A549 (cell line): ENCODE measurements around the gene SLC12A2. TPM values are rescaled to one million over a fixed set of nuclear protein-coding genes. Genes with fewer than 3 reads are reported as not detected.

ENCODE experiments used
- ATAC-seq, 2 experiments: fragments of 200-7000 bp in 1 of 2; fragments of >200 bp in 1 of 2; cut with Nextera tagmentation in 1 of 2; cut with Tn5 transposase in 1 of 2; 3 replicates each; pipeline versions ENCODE4 v1.8.0 to v1.9.1; 2018 to 2020; ENCODE audit warnings: mild to moderate bottlenecking in 1 of 2, moderate library complexity in 1 of 2
- CTCF ChIA-PET: fragments of 300-600 bp; sonication (Branson Sonifier 250); formaldehyde crosslinking; extraction: SDS; loops from one replicate; lab custom pipeline; 2021; ENCODE audit warnings: antibody characterized with exemption, inconsistent platforms; lab: Yijun Ruan, JAX
- POLR2A ChIA-PET: fragments of 350-600 bp; formaldehyde crosslinking; extraction: SDS; loops from one replicate; lab custom pipeline; 2021; ENCODE audit warnings: antibody characterized with exemption, inconsistent platforms; lab: Yijun Ruan, JAX
- DNase-seq, 2 experiments: peaks; one replicate each; pipeline versions ENCODE4 v3.0.0 to v3.0.0-alpha.2; 2011 to 2016; ENCODE audit warnings: low read depth in 1 of 2, low spot score in 1 of 2
- FAIRE-seq: peaks from 2 replicates; lab custom pipeline; 2011; peaks lifted over from hg19 to GRCh38; lab: Jason Lieb, UNC
- H3K27ac ChIP-seq, 2 experiments: fragments of >200 bp; sonication (Bioruptor Twin); formaldehyde crosslinking; 3 replicates each; pipeline ENCODE4 v1.5.1; 2016 to 2017
- H3K4me1 ChIP-seq: fragments of >200 bp; sonication (Bioruptor Twin); formaldehyde crosslinking; 3 replicates; pipeline ENCODE4 v1.6.1; 2016
- H3K4me2 ChIP-seq: fragments of >200 bp; sonication (Bioruptor Twin); formaldehyde crosslinking; 3 replicates; pipeline ENCODE4 v1.6.1; 2016
- H3K4me3 ChIP-seq: fragments of >200 bp; sonication (Bioruptor Twin); formaldehyde crosslinking; 3 replicates; pipeline ENCODE4 v1.5.1; 2016
- H3K9me3 ChIP-seq: fragments of >200 bp; sonication (Bioruptor Twin); formaldehyde crosslinking; 3 replicates; pipeline ENCODE4 v1.6.1; 2016
- BCL3 ChIP-seq: fragments of >200 bp; sonication (Bioruptor Twin); formaldehyde crosslinking; IDR thresholded peaks from 3 replicates; pipeline ENCODE4 v1.6.1; 2016
- CHD4 ChIP-seq: fragments of 200-600 bp; sonication (generic); IDR thresholded peaks from 2 replicates; pipeline ENCODE4 v1.6.1; 2016; ENCODE audit warnings: antibody characterized with exemption, mild to moderate bottlenecking, borderline replicate concordance
- EP300 ChIP-seq, 2 experiments: fragments of >200 bp; sonication (Bioruptor Twin); formaldehyde crosslinking; IDR thresholded peaks; 2 replicates in 1 of 2; 3 replicates in 1 of 2; pipeline ENCODE4 v1.6.1; 2016 to 2017
- ESRRA ChIP-seq: fragments of 150-350 bp; IDR thresholded peaks from 2 replicates; pipeline ENCODE4 v1.6.1; 2014; ENCODE audit warnings: mild to moderate bottlenecking, low read length, borderline replicate concordance
- FOSL2 ChIP-seq, 2 experiments: fragments of 450-650 bp in 1 of 2; fragments of >200 bp in 1 of 2; sonication (Bioruptor Twin) in 1 of 2; formaldehyde crosslinking; IDR thresholded peaks; 2 replicates each; pipeline versions ENCODE4 v1.5.0 to v1.6.1; 2016 to 2020; ENCODE audit warnings: mild to moderate bottlenecking in 1 of 2, moderate library complexity in 1 of 2
- FOXS1 ChIP-seq: fragments of 250-450 bp; sonication (Bioruptor Pico); IDR thresholded peaks from 2 replicates; pipeline ENCODE4 v1.5.0; 2020; ENCODE audit warnings: mild to moderate bottlenecking, moderate library complexity
- HDAC2 ChIP-seq: fragments of 200-600 bp; sonication (generic); IDR thresholded peaks from 2 replicates; pipeline ENCODE4 v1.6.1; 2016
- KDM1A ChIP-seq: fragments of 200-600 bp; sonication (generic); IDR thresholded peaks from 2 replicates; pipeline ENCODE4 v1.6.1; 2016; ENCODE audit warnings: low read depth, mild to moderate bottlenecking
- MAFK ChIP-seq: fragments of 450-650 bp; IDR thresholded peaks from 2 replicates; pipeline ENCODE4 v1.6.1; 2014; ENCODE audit not compliant: partially characterized antibody
- POLR2A ChIP-seq: IDR thresholded peaks from 2 replicates; pipeline ENCODE4 v1.6.1; 2012; ENCODE audit warnings: mild to moderate bottlenecking, low read length
- RAD21 ChIP-seq, 2 experiments: fragments of >200 bp in 1 of 2; sonication (Bioruptor Twin) in 1 of 2; formaldehyde crosslinking in 1 of 2; IDR thresholded peaks in 1 of 2; conservative IDR thresholded peaks in 1 of 2; 2 replicates in 1 of 2; 3 replicates in 1 of 2; pipeline ENCODE4 v1.6.1; 2012 to 2018; ENCODE audit warnings: inconsistent platforms in 1 of 2
- REST ChIP-seq: fragments of 200-600 bp; sonication (generic); IDR thresholded peaks from 2 replicates; pipeline ENCODE4 v1.6.1; 2016; ENCODE audit warnings: antibody characterized with exemption, mild to moderate bottlenecking, moderate library complexity
- RFX5 ChIP-seq: fragments of 450-650 bp; IDR thresholded peaks from 2 replicates; pipeline ENCODE4 v1.7.1; 2014; ENCODE audit warnings: antibody characterized with exemption, mild to moderate bottlenecking, moderate library complexity
- RNF2 ChIP-seq: fragments of 200-600 bp; sonication (generic); IDR thresholded peaks from 2 replicates; pipeline ENCODE4 v1.6.1; 2016; ENCODE audit warnings: low read depth, mild to moderate bottlenecking, antibody characterized with exemption, moderate library complexity, borderline replicate concordance
- TP53 ChIP-seq: fragments of 250-450 bp; sonication (Bioruptor Pico); IDR thresholded peaks from 2 replicates; pipeline ENCODE4 v1.5.0; 2021; ENCODE audit warnings: mild to moderate bottlenecking, moderate library complexity
- ZC3H11A ChIP-seq: fragments of 450-650 bp; IDR thresholded peaks from 2 replicates; pipeline ENCODE4 v1.6.1; 2014; ENCODE audit warnings: antibody characterized with exemption, mild to moderate bottlenecking
- WGBS: methylation state at CpG from one replicate; pipeline ENCODE4 v1.1.6; 2017; ENCODE audit errors: missing lambda C conversion rate; 5-methylcytosine and 5-hydroxymethylcytosine counted together
- polyA plus RNA-seq, 4 experiments: library from polyadenylated mRNA; depleted of rRNA in 3 of 4; stranded (reverse); fragments of >200 nt; fragmentation: RNase III in 1 of 4; extraction: RNeasy Plus Mini Kit Qiagen cat#74134 plus additional on column Dnase treatment in 1 of 4; gene quantifications; 2 replicates in 3 of 4; 3 replicates in 1 of 4; pipeline ENCODE4 v1.2.3, GENCODE V29; 2011 to 2017
- TF ChIP-seq, protein P1 (sequence below): fragments of 150-350 bp; IDR thresholded peaks from 2 replicates; pipeline ENCODE4 v1.6.1; 2014; ENCODE audit warnings: low read depth, mild to moderate bottlenecking, low read length

The SLC12A2 gene
- polyA plus RNA-seq, 2 of the 4 experiments (the other 2 are of a cell fraction) = 17.1 to 99.9 TPM

DNA sequence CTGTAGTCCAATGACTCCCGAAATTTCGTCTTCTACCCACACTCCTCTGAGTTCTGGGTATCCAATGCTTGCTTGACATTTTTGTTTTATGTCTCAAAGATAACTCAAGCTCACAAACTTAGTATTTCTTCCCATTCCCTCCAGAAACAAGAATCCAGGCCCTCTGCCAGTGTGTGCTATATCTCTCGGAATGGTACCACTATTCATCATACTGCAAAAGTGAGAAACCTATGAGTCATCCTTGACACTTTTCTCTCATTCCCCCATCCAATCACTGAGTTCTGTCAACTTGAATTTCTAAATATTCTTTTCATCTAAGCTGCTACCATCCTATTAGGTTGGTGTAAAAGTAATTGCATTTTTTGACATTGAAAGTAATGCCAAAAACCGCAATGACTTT lies 9.8 kb downstream of the SLC12A2 start:
- H3K9me3 ChIP-seq = peaks cover 21% of the 10 kb centered on the region
- no peak overlapping the region for H3K27ac ChIP-seq
- H3K4me1 ChIP-seq = no peaks in the 10 kb centered on the region
- FAIRE-seq (no peak), ATAC-seq (no peak; a peak in 1 of 6 replicates), DNase-seq (no peak)
- ChIA-PET CTCF (interaction anchor here (1.0 to 2.0 kb wide), 2 partner anchors 10 to 47 kb away, joined by 3 to 15 read pairs; partner anchors contain the start of gene SLC12A2), POLR2A (no interaction called here)
- H3K4me2 ChIP-seq = no peak overlapping the region
- no peak for TF ChIP-seq CHD4
- TF ChIP-seq REST = no peak
- no peak for TF ChIP-seq FOSL2 (IDR thresholded peaks at IDR 0.05)
- TF ChIP-seq FOSL2 (CRISPR knock-in tag; IDR thresholded peaks at IDR 0.05) = peak; percentile 62; the same call in 1 of the 2 replicates
- TF ChIP-seq POLR2A = no peak
- TF ChIP-seq TP53 (CRISPR knock-in tag) = no peak
- TF ChIP-seq EP300 (IDR thresholded peaks at IDR 0.05) = no peak
- 90% methylated on average over 4 of the region's 4 CpGs for WGBS
- no peak overlapping the region for H3K4me3 ChIP-seq

DNA sequence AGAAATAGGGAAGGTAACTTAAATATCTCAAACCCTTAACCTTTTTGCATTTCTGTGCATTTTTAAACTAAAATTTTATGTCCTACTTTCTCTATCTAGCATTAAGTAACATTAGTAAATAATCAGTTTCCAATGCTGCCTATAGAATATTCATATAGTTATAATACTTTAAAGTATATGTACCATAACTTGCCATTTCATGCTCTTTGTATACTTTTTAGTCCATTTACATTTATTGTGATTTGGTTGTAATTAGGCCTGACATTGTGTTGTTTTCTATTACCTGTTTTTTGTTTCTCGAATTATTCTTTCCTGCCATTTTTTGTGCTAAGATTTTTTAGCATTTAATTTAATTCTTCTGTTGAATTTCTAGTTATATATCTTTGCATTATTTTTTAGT lies 13.7 kb downstream of the SLC12A2 start:
- H3K4me3 ChIP-seq = no peak overlapping the region
- FAIRE-seq (no peak), ATAC-seq (no peak), DNase-seq (no peak)
- ChIA-PET POLR2A (no interaction called here), CTCF (interaction anchor here (1.6 kb wide), 1 partner anchor 104 kb away, joined by 4 read pairs; no protein-coding TSS in a partner anchor)
- WGBS = 70% methylated on average over 1 of the region's 1 CpG
- no peak overlapping the region for H3K4me2 ChIP-seq
- TF ChIP-seq HDAC2 (peak; percentile 47; the same call in 1 of the 2 replicates), ESRRA (no peak), RNF2 (no peak), CHD4 (0 out of 2 replicates have a peak, but pooled peaks have one; percentile 18), MAFK (no peak), RFX5 (no peak), ZC3H11A (no peak), KDM1A (peak; percentile 52; the same call in 1 of the 2 replicates), RAD21 (conservative IDR thresholded peaks at IDR 0.05 in 1 of 2, IDR thresholded peaks at IDR 0.05 in 1 of 2) (no peak)
- peaks cover 5% of the 10 kb centered on the region; the same call in 1 of the 3 replicates for H3K4me1 ChIP-seq
- H3K27ac ChIP-seq = no peak overlapping the region
- H3K9me3 ChIP-seq = peaks cover 25% of the 10 kb centered on the region

DNA sequence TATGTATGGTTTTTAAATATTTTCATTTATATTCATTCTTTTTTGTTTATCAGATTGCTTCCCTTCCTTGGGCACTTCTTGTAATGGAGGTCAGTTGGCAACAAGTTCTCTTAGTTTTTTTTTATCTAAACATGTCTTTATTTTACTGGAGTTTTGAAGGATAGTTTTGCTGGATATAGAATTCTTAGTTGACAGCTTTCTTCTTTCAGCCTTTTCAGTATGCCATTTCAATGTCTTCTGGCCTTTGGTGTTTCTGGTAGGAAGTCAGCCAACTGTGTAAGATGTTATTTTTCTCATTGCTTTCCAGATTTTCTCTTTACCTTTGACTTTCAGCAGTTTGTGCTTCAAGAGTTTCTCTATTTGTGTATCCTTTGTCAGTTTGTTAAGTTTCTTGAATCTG lies 14.2 kb downstream of the SLC12A2 start:
- TF ChIP-seq BCL3 (no peak), RFX5 (no peak), RNF2 (no peak), HDAC2 (no peak), FOXS1 (no peak)
- TF ChIP-seq, protein P1, sequence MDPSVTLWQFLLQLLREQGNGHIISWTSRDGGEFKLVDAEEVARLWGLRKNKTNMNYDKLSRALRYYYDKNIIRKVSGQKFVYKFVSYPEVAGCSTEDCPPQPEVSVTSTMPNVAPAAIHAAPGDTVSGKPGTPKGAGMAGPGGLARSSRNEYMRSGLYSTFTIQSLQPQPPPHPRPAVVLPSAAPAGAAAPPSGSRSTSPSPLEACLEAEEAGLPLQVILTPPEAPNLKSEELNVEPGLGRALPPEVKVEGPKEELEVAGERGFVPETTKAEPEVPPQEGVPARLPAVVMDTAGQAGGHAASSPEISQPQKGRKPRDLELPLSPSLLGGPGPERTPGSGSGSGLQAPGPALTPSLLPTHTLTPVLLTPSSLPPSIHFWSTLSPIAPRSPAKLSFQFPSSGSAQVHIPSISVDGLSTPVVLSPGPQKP = no peak
- H3K4me1 ChIP-seq = peaks cover 5% of the 10 kb centered on the region; the same call in 1 of the 3 replicates
- DNase-seq (no peak), ATAC-seq (no peak), FAIRE-seq (no peak)
- H3K27ac ChIP-seq = no peak overlapping the region
- ChIA-PET POLR2A (no interaction called here), CTCF (interaction anchor here (1.6 kb wide), 1 partner anchor 104 kb away, joined by 4 read pairs; no protein-coding TSS in a partner anchor)
- H3K4me2 ChIP-seq = no peak overlapping the region
- no peak overlapping the region for H3K4me3 ChIP-seq
- peaks cover 25% of the 10 kb centered on the region for H3K9me3 ChIP-seq
